LNCaP clone FGC (cell line): Measurements from ENCODE around the gene AFF4.
"Not testable (repeated sequence)": the region's sequence is repeated elsewhere in the genome, so short reads cannot be mapped to it uniquely, and the experiment has no call there.

Experiments
- DNase-seq: peaks from one replicate; pipeline ENCODE4 v3.0.0-alpha.2; 2011; ENCODE audit warnings: low read depth
- H3K4me3 ChIP-seq: 2 replicates; pipeline ENCODE4 v1.5.1; 2011; ENCODE audit warnings: mild to moderate bottlenecking, low read depth, low read length, control low read depth
- CTCF ChIP-seq: IDR thresholded peaks from 2 replicates; pipeline ENCODE4 v1.5.1; 2012; ENCODE audit warnings: mild to moderate bottlenecking; ENCODE audit not compliant: control insufficient read depth, insufficient read depth; ENCODE audit errors: extremely low read depth

AFF4 gene

GRCh38 chr5:132981288-132981687, 17.9 kb upstream of the AFF4 start:
- no peak for DNase-seq
- no peak for TF ChIP-seq CTCF
- no peak overlapping the region for H3K4me3 ChIP-seq

GRCh38 chr5:132979976-132980375, 16.5 kb upstream of the AFF4 start:
- no peak for TF ChIP-seq CTCF
- no peak for DNase-seq
- H3K4me3 ChIP-seq = no peak overlapping the region

- no peak for DNase-seq
- H3K4me3 ChIP-seq = no peak overlapping the region
- no peak for TF ChIP-seq CTCF
These were observed 16.0 kb upstream of the AFF4 start for GRCh38 chr5:132979367-132979940.

- H3K4me3 ChIP-seq = no peak overlapping the region
- TF ChIP-seq CTCF = no peak
- DNase-seq = no peak
These were observed 13.4 kb upstream of the AFF4 start for GRCh38 chr5:132976852-132977251.

GRCh38 chr5:132972436-132972828, 9.0 kb upstream of the AFF4 start:
- not testable (repeated sequence) for DNase-seq, H3K4me3 ChIP-seq

GRCh38 chr5:132971483-132972435, 8.3 kb upstream of the AFF4 start:
- H3K4me3 ChIP-seq = no peak overlapping the region
- DNase-seq = no peak
- no peak for TF ChIP-seq CTCF

- TF ChIP-seq CTCF = no peak
- no peak for DNase-seq
- H3K4me3 ChIP-seq = no peak overlapping the region
These were observed 1.7 kb upstream of the AFF4 start for GRCh38 chr5:132965120-132965519.
